Mesendoderm (in vitro differentiated cells): ENCODE data around the gene ESRP2.

Source experiments
- DNase-seq: peaks from one replicate; pipeline ENCODE4 v3.0.0; 2013
- H2AK5ac ChIP-seq: 2 replicates; pipeline ENCODE4 v1.6.1; 2013; ENCODE audit warnings: low read length, inconsistent platforms
- H2BK120ac ChIP-seq: 2 replicates; pipeline ENCODE4 v1.6.1; 2013; ENCODE audit warnings: low read depth, mild to moderate bottlenecking, low read length, moderate library complexity, mixed read lengths
- H2BK15ac ChIP-seq: replicated peaks from 2 replicates; pipeline ENCODE4 v1.6.1; 2013; ENCODE audit warnings: low read depth, mild to moderate bottlenecking, moderate library complexity
- H2BK5ac ChIP-seq: 2 replicates; pipeline ENCODE4 v1.6.1; 2013; ENCODE audit warnings: low read length, inconsistent platforms
- H3K18ac ChIP-seq: 2 replicates; pipeline ENCODE4 v1.6.1; 2013; ENCODE audit warnings: mild to moderate bottlenecking, low read length, mixed read lengths
- H3K23ac ChIP-seq: one replicate; pipeline ENCODE4 v1.6.1; 2013; ENCODE audit warnings: low read length
- H3K27ac ChIP-seq: 2 replicates; pipeline ENCODE4 v1.5.1; 2013; ENCODE audit warnings: low read depth, mild to moderate bottlenecking, inconsistent platforms, low read length, moderate library complexity
- H3K27me3 ChIP-seq: 2 replicates; pipeline ENCODE4 v1.6.1; 2013; ENCODE audit warnings: low read length, control low read depth, mild to moderate bottlenecking, inconsistent platforms; ENCODE audit not compliant: insufficient read depth, poor library complexity
- H3K36me3 ChIP-seq: 2 replicates; pipeline ENCODE4 v1.6.1; 2013; ENCODE audit warnings: low read length, inconsistent platforms; ENCODE audit not compliant: control insufficient read depth, insufficient read depth
- H3K4ac ChIP-seq: one replicate; pipeline ENCODE4 v1.6.1; 2013; ENCODE audit warnings: low read depth, mild to moderate bottlenecking, low read length, moderate library complexity
- H3K4me1 ChIP-seq: 2 replicates; pipeline ENCODE4 v1.6.1; 2013; ENCODE audit warnings: low read depth, low read length, inconsistent platforms; ENCODE audit not compliant: control insufficient read depth
- H3K4me2 ChIP-seq: 2 replicates; pipeline ENCODE4 v1.6.1; 2013; ENCODE audit warnings: low read length
- H3K4me3 ChIP-seq: 2 replicates; pipeline ENCODE4 v1.5.1; 2013; ENCODE audit warnings: mild to moderate bottlenecking, low read length
- H3K56ac ChIP-seq: one replicate; pipeline ENCODE4 v1.6.1; 2013; ENCODE audit warnings: low read length
- H3K79me1 ChIP-seq: 2 replicates; pipeline ENCODE4 v1.6.1; 2013; ENCODE audit warnings: low read length, inconsistent platforms
- H3K79me2 ChIP-seq: 2 replicates; pipeline ENCODE4 v1.6.1; 2013; ENCODE audit warnings: mild to moderate bottlenecking, low read length; ENCODE audit not compliant: control insufficient read depth, insufficient read depth
- H3K9ac ChIP-seq: 2 replicates; pipeline ENCODE4 v1.6.1; 2013; ENCODE audit warnings: low read length, inconsistent platforms
- H4K5ac ChIP-seq: one replicate; pipeline ENCODE4 v1.6.1; 2013; ENCODE audit warnings: low read length
- H4K8ac ChIP-seq: one replicate; pipeline ENCODE4 v1.6.1; 2013; ENCODE audit warnings: low read depth, mild to moderate bottlenecking, control low read depth, low read length, moderate library complexity
- WGBS: extraction: QIAGEN DNeasy Blood & Tissue Kit; methylation state at CpG from one replicate; pipeline ENCODE4 v1.1.7; 2013; ENCODE audit warnings: low lambda C conversion rate, missing lambda C conversion rate; ENCODE audit not compliant: insufficient coverage; ENCODE audit errors: extremely low coverage; 5-methylcytosine and 5-hydroxymethylcytosine counted together

ESRP2 gene

DNA sequence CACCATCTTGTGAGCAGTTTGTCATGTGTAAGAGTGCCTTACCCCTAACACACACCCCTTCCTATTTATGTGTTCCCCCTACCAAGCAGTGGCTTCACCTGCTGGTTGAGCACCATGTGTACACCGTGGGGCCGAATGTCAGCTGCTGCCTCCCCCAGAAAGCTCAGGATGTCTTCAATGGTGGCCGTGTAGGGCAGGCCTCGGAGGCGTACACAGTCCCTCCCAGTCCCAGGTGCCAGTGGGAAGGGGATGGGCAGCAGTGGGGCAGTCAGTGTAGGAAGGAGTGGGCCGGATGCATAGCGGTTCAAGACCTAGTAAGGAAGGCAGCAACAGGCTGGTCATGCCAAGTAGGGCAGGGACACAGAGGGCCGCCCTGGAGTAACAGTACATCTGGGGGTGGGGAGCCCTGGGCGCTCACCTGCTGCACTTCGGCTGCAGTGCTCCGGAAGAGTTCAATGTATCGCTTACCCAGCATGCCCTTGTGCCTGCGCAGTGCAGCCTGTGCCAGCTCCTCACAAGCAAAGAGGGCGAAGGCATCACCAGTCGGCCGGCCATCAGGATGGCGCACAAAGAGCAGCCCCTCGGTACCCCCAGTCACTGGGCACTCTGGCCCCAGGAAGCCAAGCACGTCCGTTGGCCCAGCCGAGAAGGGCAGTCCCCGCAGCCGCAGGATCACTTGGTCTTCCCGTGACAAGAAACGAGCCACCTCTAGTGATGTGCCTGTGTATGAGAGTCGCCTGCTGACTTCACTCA lies 4.4 kb downstream of the ESRP2 start:
- no CpG with 5 or more reads among the region's 26 CpGs for WGBS
- H3K27ac ChIP-seq, result no peak overlapping the region
- no peak overlapping the region for H3K4me2 ChIP-seq
- no peaks in the 10 kb centered on the region for H3K36me3 ChIP-seq
- H4K8ac ChIP-seq, result no peak overlapping the region
- no peak overlapping the region for H4K5ac ChIP-seq
- H3K27me3 ChIP-seq, result no peaks in the 10 kb centered on the region
- H3K79me1 ChIP-seq, result peaks cover 2% of the 10 kb centered on the region
- no peak overlapping the region for H3K4me3 ChIP-seq
- H3K4ac ChIP-seq, result no peak overlapping the region
- no peak overlapping the region for H2BK120ac ChIP-seq
- H2BK15ac ChIP-seq, result no peak overlapping the region
- no peak overlapping the region for H3K23ac ChIP-seq
- no peak overlapping the region for H3K18ac ChIP-seq
- no peak overlapping the region for H3K56ac ChIP-seq
- H3K4me1 ChIP-seq, result peaks cover 4% of the 10 kb centered on the region
- H3K9ac ChIP-seq, result no peak overlapping the region
- no peak overlapping the region for H2AK5ac ChIP-seq
- no peak overlapping the region for H2BK5ac ChIP-seq
- peaks cover 4% of the 10 kb centered on the region for H3K79me2 ChIP-seq
- no peak for DNase-seq

DNA sequence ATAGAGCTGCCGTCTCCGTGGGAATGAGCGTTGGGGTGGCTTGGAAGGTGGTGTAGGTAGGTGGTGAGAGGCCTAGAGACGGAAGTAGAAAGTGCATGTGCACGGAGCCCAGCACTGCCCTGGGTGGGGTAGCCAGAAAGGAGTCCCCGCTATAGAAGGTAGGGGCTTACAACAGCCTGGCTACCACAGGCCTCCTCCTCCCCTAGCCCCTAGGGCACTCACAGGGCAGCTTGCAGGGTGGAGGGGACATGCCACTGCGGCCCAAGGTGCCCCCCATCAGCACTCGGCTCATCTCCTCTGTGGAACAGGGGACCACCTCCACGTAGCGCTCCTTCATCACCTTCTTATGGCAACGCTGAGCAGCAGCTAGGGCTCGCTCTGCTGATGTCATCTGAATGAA lies 5.0 kb downstream of the ESRP2 start:
- no peak overlapping the region for H3K4me2 ChIP-seq
- DNase-seq, result no peak
- H3K9ac ChIP-seq, result no peak overlapping the region
- H2BK5ac ChIP-seq, result no peak overlapping the region
- H4K5ac ChIP-seq, result no peak overlapping the region
- WGBS, result no CpG with 5 or more reads among the region's 12 CpGs
- H3K23ac ChIP-seq, result no peak overlapping the region
- no peak overlapping the region for H3K56ac ChIP-seq
- H3K4me3 ChIP-seq, result no peak overlapping the region
- no peaks in the 10 kb centered on the region for H3K36me3 ChIP-seq
- peaks cover 4% of the 10 kb centered on the region for H3K79me2 ChIP-seq
- H4K8ac ChIP-seq, result no peak overlapping the region
- H3K27ac ChIP-seq, result no peak overlapping the region
- H2BK15ac ChIP-seq, result no peak overlapping the region
- no peak overlapping the region for H2AK5ac ChIP-seq
- no peak overlapping the region for H2BK120ac ChIP-seq
- H3K4me1 ChIP-seq, result peaks cover 4% of the 10 kb centered on the region
- H3K18ac ChIP-seq, result no peak overlapping the region
- H3K79me1 ChIP-seq, result peaks cover 2% of the 10 kb centered on the region
- no peak overlapping the region for H3K4ac ChIP-seq
- H3K27me3 ChIP-seq, result no peaks in the 10 kb centered on the region

DNA sequence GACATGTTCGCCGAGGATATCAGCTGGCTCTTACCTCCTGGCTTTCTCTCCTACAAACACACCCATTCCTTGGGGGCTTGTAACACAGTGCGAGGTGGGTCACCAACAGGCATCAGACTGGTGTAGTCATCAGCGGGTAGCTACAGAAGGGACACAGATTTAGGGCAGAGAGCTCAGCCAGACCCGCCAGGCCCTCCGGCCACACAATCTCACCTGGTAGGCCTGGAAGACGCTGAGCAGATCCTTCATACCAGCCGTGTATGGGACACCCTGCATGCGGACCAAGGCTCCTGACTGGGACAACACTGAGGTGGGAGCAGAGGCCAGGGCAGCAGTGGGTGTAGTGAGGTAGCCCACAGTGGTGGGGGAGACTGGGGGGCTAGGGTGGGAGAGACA lies 5.8 kb downstream of the ESRP2 start:
- Histone ChIP-seq H3K4me1 (peaks cover 4% of the 10 kb centered on the region), H4K5ac (no peak overlapping the region), H2BK120ac (no peak overlapping the region), H3K79me1 (peaks cover 2% of the 10 kb centered on the region), H3K56ac (no peak overlapping the region), H3K27me3 (no peaks in the 10 kb centered on the region), H3K27ac (no peak overlapping the region), H4K8ac (no peak overlapping the region), H3K4ac (no peak overlapping the region), H2AK5ac (no peak overlapping the region), H2BK15ac (no peak overlapping the region), H3K23ac (no peak overlapping the region), H3K36me3 (no peaks in the 10 kb centered on the region), H3K79me2 (peaks cover 4% of the 10 kb centered on the region), H3K9ac (no peak overlapping the region), H3K4me3 (no peak overlapping the region), H3K4me2 (no peak overlapping the region), H3K18ac (no peak overlapping the region), H2BK5ac (no peak overlapping the region)
- DNase-seq, result no peak
- WGBS, result no CpG with 5 or more reads among the region's 9 CpGs

DNA sequence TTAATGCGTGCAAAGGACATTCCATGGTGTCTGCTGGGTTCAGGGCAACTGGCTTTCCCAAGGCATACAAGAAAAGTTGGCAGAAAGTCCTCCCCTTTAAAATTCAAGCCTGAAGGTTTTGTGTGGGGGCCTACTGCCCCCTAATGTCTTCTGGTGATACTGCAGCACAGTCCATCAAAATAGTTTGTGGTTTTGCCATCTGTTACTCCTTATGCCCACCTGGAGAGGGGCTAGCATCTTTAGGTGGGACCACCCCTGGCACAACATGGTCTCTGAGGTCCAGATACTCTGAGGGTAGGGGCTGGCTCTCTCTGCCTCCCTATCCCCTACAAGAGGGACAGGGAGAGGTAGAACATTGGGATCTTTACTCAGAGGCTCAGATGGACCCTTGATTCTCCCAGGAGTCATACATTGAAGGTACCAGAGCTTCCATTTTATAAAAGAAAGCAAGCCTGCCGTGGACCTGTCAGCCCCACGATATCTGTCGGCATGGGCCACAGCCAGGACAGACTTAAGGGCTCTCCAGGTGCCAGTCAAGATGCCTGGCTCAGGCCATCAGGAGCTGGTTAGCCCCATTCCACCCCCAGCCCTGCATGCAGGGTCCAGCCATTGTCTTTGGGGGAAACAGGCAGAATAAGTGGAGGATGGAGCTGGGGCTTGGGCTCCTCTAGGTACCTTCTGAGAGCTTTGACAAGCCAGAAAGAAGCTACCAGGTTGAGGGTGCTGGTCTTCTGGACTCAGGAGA lies 6.3 kb downstream of the ESRP2 start:
- Histone ChIP-seq H3K23ac (no peak overlapping the region), H3K27me3 (no peaks in the 10 kb centered on the region), H3K9ac (no peak overlapping the region), H3K18ac (no peak overlapping the region), H2AK5ac (no peak overlapping the region), H3K56ac (no peak overlapping the region), H2BK5ac (no peak overlapping the region), H3K79me1 (peaks cover 2% of the 10 kb centered on the region), H3K79me2 (peaks cover 4% of the 10 kb centered on the region), H3K27ac (no peak overlapping the region), H3K4ac (no peak overlapping the region), H3K4me1 (peaks cover 4% of the 10 kb centered on the region), H4K5ac (no peak overlapping the region), H2BK15ac (no peak overlapping the region), H2BK120ac (no peak overlapping the region), H3K4me2 (no peak overlapping the region), H3K36me3 (no peaks in the 10 kb centered on the region), H3K4me3 (no peak overlapping the region), H4K8ac (no peak overlapping the region)
- peak; percentile 65 for DNase-seq
- no CpG with 5 or more reads among the region's 4 CpGs for WGBS

DNA sequence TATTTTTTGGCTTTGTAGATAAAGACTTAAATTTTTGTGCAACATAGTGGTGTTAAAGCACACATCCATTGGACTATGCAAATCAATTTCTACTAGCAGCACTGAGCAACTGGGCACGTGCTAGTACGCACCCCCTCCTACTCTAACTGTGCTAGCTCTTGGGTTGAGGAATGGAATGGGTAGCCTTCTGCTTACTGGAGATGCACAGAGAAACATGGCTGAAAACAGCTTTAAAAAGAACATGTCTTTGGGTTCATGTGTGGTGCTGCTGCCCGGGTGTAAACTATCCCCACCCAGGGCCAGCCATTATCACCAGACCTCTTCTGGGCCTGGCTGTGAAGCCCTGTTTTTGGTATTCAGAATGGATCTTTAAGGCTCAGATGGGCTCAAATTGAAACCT lies 7.3 kb downstream of the ESRP2 start:
- H3K4me1 ChIP-seq, result no peaks in the 10 kb centered on the region
- WGBS, result no CpG with 5 or more reads among the region's 3 CpGs
- H2BK5ac ChIP-seq, result no peak overlapping the region
- H3K56ac ChIP-seq, result no peak overlapping the region
- H4K8ac ChIP-seq, result no peak overlapping the region
- H3K27me3 ChIP-seq, result no peaks in the 10 kb centered on the region
- no peak overlapping the region for H3K4ac ChIP-seq
- no peak overlapping the region for H3K18ac ChIP-seq
- H2BK120ac ChIP-seq, result no peak overlapping the region
- H3K4me3 ChIP-seq, result no peak overlapping the region
- H3K23ac ChIP-seq, result no peak overlapping the region
- peaks cover 2% of the 10 kb centered on the region for H3K79me1 ChIP-seq
- no peaks in the 10 kb centered on the region for H3K36me3 ChIP-seq
- peaks cover 3% of the 10 kb centered on the region for H3K79me2 ChIP-seq
- no peak overlapping the region for H3K4me2 ChIP-seq
- no peak overlapping the region for H4K5ac ChIP-seq
- no peak overlapping the region for H3K9ac ChIP-seq
- no peak overlapping the region for H2AK5ac ChIP-seq
- no peak overlapping the region for H3K27ac ChIP-seq
- DNase-seq, result no peak
- H2BK15ac ChIP-seq, result no peak overlapping the region
